ENCODE measurements around the gene DYNAP.

The DYNAP gene

GRCh38 chr18:54641734-54642133 is 50.7 kb downstream of the DYNAP start:
- DNase-seq = no peak

- DNase-seq = no peak
Measured at GRCh38 chr18:54647176-54647575, 56.1 kb downstream of the DYNAP start.
